Panc1 (cell line): ENCODE measurements around the gene ZFAND3.

ENCODE experiments used
- POLR2AphosphoS5 ChIP-seq: IDR thresholded peaks from 2 replicates; pipeline ENCODE4 v1.6.1; 2012; ENCODE audit warnings: mild to moderate bottlenecking, low read depth, low read length, moderate library complexity
- SIN3A ChIP-seq: IDR thresholded peaks from 2 replicates; pipeline ENCODE4 v1.6.1; 2012; ENCODE audit warnings: low read depth, mild to moderate bottlenecking, low read length, moderate library complexity, borderline replicate concordance; ENCODE audit not compliant: insufficient read depth
- TF ChIP-seq, protein P1 (sequence below): fragments of 450-650 bp; IDR thresholded peaks from 2 replicates; pipeline ENCODE4 v1.5.1; 2017; ENCODE audit warnings: mild to moderate bottlenecking
- TF ChIP-seq, protein P2 (sequence below), 2 experiments: IDR thresholded peaks; 2 replicates each; pipeline ENCODE4 v1.6.1; 2011 to 2012; ENCODE audit warnings: low read depth in 2 of 2, control low read depth in 1 of 2, low read length in 1 of 2, mild to moderate bottlenecking in 1 of 2, moderate library complexity in 1 of 2; ENCODE audit not compliant: insufficient read depth in 1 of 2

DNA sequence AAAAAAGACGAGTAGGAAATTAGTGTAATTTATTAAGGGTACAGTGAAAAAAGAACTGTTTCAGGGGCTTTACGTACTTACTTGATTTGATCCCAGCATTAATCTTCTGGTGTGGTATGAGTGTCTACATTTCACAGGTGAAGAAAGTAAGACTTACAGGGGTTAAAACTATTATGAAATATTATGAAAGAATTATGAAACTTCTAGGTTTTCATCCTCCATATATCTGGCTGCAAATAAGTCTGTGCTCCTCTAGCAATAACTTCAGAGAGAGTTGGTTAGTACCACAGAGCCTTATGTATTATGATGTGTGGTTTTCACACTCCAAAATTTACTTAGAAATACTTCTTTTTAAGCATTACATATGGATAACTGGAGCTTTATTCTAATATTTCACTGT is 41.9 kb downstream of the ZFAND3 start:
- TF ChIP-seq, protein P1, sequence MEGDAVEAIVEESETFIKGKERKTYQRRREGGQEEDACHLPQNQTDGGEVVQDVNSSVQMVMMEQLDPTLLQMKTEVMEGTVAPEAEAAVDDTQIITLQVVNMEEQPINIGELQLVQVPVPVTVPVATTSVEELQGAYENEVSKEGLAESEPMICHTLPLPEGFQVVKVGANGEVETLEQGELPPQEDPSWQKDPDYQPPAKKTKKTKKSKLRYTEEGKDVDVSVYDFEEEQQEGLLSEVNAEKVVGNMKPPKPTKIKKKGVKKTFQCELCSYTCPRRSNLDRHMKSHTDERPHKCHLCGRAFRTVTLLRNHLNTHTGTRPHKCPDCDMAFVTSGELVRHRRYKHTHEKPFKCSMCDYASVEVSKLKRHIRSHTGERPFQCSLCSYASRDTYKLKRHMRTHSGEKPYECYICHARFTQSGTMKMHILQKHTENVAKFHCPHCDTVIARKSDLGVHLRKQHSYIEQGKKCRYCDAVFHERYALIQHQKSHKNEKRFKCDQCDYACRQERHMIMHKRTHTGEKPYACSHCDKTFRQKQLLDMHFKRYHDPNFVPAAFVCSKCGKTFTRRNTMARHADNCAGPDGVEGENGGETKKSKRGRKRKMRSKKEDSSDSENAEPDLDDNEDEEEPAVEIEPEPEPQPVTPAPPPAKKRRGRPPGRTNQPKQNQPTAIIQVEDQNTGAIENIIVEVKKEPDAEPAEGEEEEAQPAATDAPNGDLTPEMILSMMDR: no peak
- TF ChIP-seq, protein P2, sequence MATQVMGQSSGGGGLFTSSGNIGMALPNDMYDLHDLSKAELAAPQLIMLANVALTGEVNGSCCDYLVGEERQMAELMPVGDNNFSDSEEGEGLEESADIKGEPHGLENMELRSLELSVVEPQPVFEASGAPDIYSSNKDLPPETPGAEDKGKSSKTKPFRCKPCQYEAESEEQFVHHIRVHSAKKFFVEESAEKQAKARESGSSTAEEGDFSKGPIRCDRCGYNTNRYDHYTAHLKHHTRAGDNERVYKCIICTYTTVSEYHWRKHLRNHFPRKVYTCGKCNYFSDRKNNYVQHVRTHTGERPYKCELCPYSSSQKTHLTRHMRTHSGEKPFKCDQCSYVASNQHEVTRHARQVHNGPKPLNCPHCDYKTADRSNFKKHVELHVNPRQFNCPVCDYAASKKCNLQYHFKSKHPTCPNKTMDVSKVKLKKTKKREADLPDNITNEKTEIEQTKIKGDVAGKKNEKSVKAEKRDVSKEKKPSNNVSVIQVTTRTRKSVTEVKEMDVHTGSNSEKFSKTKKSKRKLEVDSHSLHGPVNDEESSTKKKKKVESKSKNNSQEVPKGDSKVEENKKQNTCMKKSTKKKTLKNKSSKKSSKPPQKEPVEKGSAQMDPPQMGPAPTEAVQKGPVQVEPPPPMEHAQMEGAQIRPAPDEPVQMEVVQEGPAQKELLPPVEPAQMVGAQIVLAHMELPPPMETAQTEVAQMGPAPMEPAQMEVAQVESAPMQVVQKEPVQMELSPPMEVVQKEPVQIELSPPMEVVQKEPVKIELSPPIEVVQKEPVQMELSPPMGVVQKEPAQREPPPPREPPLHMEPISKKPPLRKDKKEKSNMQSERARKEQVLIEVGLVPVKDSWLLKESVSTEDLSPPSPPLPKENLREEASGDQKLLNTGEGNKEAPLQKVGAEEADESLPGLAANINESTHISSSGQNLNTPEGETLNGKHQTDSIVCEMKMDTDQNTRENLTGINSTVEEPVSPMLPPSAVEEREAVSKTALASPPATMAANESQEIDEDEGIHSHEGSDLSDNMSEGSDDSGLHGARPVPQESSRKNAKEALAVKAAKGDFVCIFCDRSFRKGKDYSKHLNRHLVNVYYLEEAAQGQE (IDR thresholded peaks at IDR 0.05; ENCODE audit: insufficient read depth in 1 of 2, low read depth in 2 of 2, low read length in 1 of 2): no peak
- TF ChIP-seq POLR2AphosphoS5: no peak
- TF ChIP-seq SIN3A: no peak
